SIG-M5 treated with dmso at 0.1 percent for 504 hours (cell line): Measurements from ENCODE around the gene NUCKS1.

Source experiments
- DNase-seq: peaks from one replicate; lab custom pipeline; 2025; ENCODE audit not compliant: unreplicated experiment; lab: John Stamatoyannopoulos, UW

Gene NUCKS1

GRCh38 chr1:205672395-205672889 lies 77.5 kb downstream of the NUCKS1 start:
- DNase-seq, result no peak

- no peak for DNase-seq
Observed at GRCh38 chr1:205670611-205671430, 79.2 kb downstream of the NUCKS1 start.

- DNase-seq, result no peak
Observed at GRCh38 chr1:205670150-205670446, 79.9 kb downstream of the NUCKS1 start.

GRCh38 chr1:205669341-205670149 lies 80.4 kb downstream of the NUCKS1 start:
- DNase-seq, result no peak

- peak; percentile 31 for DNase-seq
Observed at GRCh38 chr1:205668951-205669340, 81.0 kb downstream of the NUCKS1 start.

- no peak for DNase-seq
Observed at GRCh38 chr1:205667909-205668643, 81.9 kb downstream of the NUCKS1 start.

- DNase-seq, result no peak
Observed at GRCh38 chr1:205666372-205667166, 83.4 kb downstream of the NUCKS1 start.

GRCh38 chr1:205665201-205666045 lies 84.6 kb downstream of the NUCKS1 start:
- DNase-seq, result no peak

- DNase-seq, result peak; percentile 64
Observed at GRCh38 chr1:205664399-205665017, 85.5 kb downstream of the NUCKS1 start.

- DNase-seq, result no peak
Observed at GRCh38 chr1:205663286-205663936, 86.6 kb downstream of the NUCKS1 start.
